Retinal pigment epithelial cell (primary cell): ENCODE data around the gene TDRD7.

ENCODE experiments used
- DNase-seq: peaks from one replicate; pipeline ENCODE4 v3.0.0-alpha.2; 2010; ENCODE audit warnings: low read depth
- H3K4me3 ChIP-seq: 2 replicates; pipeline ENCODE4 v1.5.1; 2011; ENCODE audit warnings: mild to moderate bottlenecking, low read length, control low read depth, moderate library complexity
- CTCF ChIP-seq: conservative IDR thresholded peaks from 2 replicates; pipeline ENCODE4 v1.5.1; 2011; ENCODE audit warnings: low read depth, low read length, control low read depth, inconsistent platforms

TDRD7 gene

GRCh38 chr9:97397220-97397619 is 14.7 kb upstream of the TDRD7 start:
- H3K4me3 ChIP-seq: no peak overlapping the region
- TF ChIP-seq CTCF: no peak
- DNase-seq: no peak

GRCh38 chr9:97398999-97399758 is 12.7 kb upstream of the TDRD7 start:
- peak; percentile 75 for DNase-seq
- TF ChIP-seq CTCF: peak; percentile 98

GRCh38 chr9:97403746-97404316 is 8.1 kb upstream of the TDRD7 start:
- no peak for TF ChIP-seq CTCF
- no peak for DNase-seq
- H3K4me3 ChIP-seq: no peak overlapping the region

More at GRCh38 chr9:97398999-97399758, 12.7 kb upstream of the TDRD7 start:
- H3K4me3 ChIP-seq: no peak overlapping the region

- no peak overlapping the region for H3K4me3 ChIP-seq
- no peak for DNase-seq
- no peak for TF ChIP-seq CTCF
These were observed 6.3 kb upstream of the TDRD7 start for GRCh38 chr9:97405551-97405950.

- peak; percentile 46 for DNase-seq
- TF ChIP-seq CTCF: no peak
- H3K4me3 ChIP-seq: no peak overlapping the region
These were observed 5.2 kb upstream of the TDRD7 start for GRCh38 chr9:97406620-97407177.

- no peak overlapping the region for H3K4me3 ChIP-seq
- no peak for DNase-seq
- no peak for TF ChIP-seq CTCF
These were observed 3.3 kb upstream of the TDRD7 start for GRCh38 chr9:97408562-97408961.

- no peak for DNase-seq
- no peak for TF ChIP-seq CTCF
- peak overlapping the region; percentile 62 for H3K4me3 ChIP-seq
These were observed 482 bp upstream of the TDRD7 start for GRCh38 chr9:97411440-97411788.
